HEK293T (cell line): ENCODE measurements around the gene TLK1.

Experiments used
- BHLHE40 ChIP-seq: fragments of 450-650 bp; IDR thresholded peaks from 2 replicates; pipeline ENCODE4 v1.6.1; 2016; ENCODE audit warnings: mild to moderate bottlenecking, moderate library complexity, borderline replicate concordance
- FOXA1 ChIP-seq: fragments of 450-650 bp; IDR thresholded peaks from 2 replicates; pipeline ENCODE4 v1.6.1; 2016; ENCODE audit warnings: mild to moderate bottlenecking
- FOXK2 ChIP-seq: fragments of 450-650 bp; IDR thresholded peaks from 2 replicates; pipeline ENCODE4 v1.6.1; 2016; ENCODE audit warnings: mild to moderate bottlenecking
- L3MBTL2 ChIP-seq: fragments of 450-650 bp; conservative IDR thresholded peaks from 2 replicates; pipeline ENCODE4 v1.6.1; 2016; ENCODE audit warnings: mild to moderate bottlenecking
- PKNOX1 ChIP-seq: fragments of 450-650 bp; IDR thresholded peaks from 2 replicates; pipeline ENCODE4 v1.6.1; 2016

- peak; percentile 26; the same call in 1 of the 2 replicates for TF ChIP-seq L3MBTL2
- no peak for TF ChIP-seq BHLHE40
- no peak for TF ChIP-seq FOXA1
- TF ChIP-seq PKNOX1, result no peak
- TF ChIP-seq FOXK2, result no peak
Measured at GRCh38 chr2:171160119-171160955, at the start of gene TLK1.
